Stimulated activated CD4-positive, alpha-beta T cell treated with anti-CD3 and anti-CD28 coated beads, Interleukin-12 subunit alpha, Interleukin-12 subunit beta, amount 100 ng/mL, for 4 hours (primary cell): Measurements from ENCODE around the gene NGRN.

Experiments
- DNase-seq: peaks from one replicate; pipeline ENCODE4 v3.0.0-alpha.2; 2020

The NGRN gene, protein sequence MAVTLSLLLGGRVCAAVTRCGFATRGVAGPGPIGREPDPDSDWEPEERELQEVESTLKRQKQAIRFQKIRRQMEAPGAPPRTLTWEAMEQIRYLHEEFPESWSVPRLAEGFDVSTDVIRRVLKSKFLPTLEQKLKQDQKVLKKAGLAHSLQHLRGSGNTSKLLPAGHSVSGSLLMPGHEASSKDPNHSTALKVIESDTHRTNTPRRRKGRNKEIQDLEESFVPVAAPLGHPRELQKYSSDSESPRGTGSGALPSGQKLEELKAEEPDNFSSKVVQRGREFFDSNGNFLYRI

GRCh38 chr15:90265271-90266060 is at the start of gene NGRN:
NGRN (plus strand) TSS chr15:90265672; CDS start chr15:90265713, 41 bp downstream.
- DNase-seq: peak; percentile 89

GRCh38 chr15:90217671-90218394 is 47.6 kb upstream of the NGRN start:
- no peak for DNase-seq

- DNase-seq: peak; percentile 55
Observed at GRCh38 chr15:90219421-90220141, 45.9 kb upstream of the NGRN start.

GRCh38 chr15:90221246-90221900 is 44.1 kb upstream of the NGRN start:
- no peak for DNase-seq

DNA sequence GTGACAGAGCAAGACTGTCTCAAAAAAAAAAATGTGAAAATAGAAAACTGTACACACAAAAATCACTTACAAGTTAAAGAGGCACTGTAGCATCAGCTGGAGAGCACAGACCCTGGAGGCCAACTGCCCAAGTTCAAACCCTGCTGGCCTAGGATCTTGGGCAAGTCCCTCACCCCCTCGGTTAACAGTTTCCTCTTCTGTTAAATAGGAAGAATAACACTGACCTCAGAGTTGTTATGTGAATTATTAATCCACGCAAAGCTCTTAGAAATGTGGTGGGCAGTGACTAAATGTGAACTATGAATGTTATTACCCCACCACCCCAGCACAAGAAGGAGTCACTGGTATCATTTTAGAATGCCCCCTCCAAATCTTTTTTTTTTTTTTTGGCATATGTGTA is 42.9 kb upstream of the NGRN start:
- no peak for DNase-seq

GRCh38 chr15:90223441-90224165 is 41.9 kb upstream of the NGRN start:
- DNase-seq: no peak

- DNase-seq: no peak
Observed at GRCh38 chr15:90225047-90225446, 40.4 kb upstream of the NGRN start.

DNA sequence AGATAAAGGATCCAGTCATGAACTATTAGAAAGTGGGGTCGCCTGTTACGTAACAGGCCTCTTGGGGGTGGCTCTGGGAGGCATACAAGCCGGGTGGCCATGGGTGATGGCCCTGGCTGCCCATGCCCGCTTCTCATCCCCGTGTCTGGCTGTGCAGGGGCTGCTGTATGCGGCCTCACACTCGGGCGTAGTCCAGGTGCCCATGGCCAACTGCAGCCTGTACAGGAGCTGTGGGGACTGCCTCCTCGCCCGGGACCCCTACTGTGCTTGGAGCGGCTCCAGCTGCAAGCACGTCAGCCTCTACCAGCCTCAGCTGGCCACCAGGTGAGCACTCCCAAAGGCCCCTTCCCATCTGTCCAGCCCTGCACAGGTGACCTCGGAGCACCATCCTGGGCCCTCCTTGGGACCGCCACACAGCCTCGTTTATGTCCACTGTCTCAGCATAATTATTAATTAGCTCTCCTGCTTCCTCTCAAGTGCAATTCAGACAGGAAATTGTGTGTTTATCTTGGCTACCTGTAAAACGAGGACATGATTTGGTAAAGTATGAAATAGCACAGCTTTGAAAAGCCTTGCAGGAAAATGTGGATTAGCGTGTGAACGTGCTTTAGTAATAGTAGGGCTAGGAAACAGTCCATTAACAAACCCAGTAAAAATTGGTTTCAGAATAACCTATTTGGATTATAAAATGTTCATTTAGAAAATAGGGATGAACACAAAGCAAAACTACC is 39.8 kb upstream of the NGRN start:
- no peak for DNase-seq

DNA sequence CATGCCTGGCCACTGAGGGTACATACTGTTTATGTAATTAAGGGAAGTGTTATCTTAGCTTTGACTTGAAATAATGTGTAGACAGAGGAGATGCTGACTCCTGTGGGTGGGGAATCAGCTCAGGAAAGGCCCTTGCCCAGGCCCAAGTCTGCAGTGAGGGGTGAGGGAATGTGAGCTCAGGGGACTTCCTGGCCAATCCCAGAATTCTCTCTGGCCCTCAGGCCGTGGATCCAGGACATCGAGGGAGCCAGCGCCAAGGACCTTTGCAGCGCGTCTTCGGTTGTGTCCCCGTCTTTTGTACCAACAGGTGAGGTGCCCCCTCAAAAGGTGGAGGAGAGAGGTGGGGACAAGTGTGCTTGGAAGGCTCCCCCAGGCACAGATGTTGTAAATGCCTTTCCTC is 38.1 kb upstream of the NGRN start:
- DNase-seq: no peak

GRCh38 chr15:90227816-90228772 is 37.4 kb upstream of the NGRN start:
- no peak for DNase-seq

DNA sequence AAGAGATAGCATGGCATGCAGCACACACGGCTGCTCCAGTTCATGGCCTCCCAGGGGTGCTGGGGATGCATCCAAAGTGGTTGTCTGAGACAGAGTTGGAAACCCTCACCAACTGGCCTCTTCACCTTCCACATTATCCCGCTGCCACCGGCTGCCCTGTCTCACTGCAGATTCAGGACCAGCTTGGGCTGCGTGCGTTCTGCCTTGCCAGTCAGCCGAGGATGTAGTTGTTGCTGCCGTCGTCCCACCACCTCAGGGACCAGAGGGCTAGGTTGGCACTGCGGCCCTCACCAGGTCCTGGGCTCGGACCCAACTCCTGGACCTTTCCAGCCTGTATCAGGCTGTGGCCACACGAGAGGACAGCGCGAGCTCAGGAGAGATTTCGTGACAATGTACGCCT is 36.5 kb upstream of the NGRN start:
- no peak for DNase-seq

DNA sequence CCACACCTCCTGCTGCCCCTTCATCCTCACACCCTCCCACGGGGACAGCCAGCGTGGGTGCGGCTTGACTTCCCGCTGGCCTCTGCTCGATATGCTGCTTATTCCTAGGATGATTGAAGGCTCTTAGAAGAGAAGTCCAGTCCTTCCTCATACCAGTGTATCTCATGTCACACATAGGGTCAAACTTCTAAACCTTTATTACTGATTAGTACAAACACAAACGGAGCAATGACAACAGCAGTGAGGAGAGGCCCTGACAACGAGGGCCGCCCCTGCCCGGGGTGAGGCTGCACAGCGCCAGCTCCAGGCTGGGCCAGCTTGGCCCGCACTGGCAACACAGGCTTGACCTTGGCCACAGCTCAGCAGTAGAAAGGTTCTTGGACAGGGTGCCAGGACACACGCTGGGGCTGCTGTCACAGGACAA is 35.4 kb upstream of the NGRN start:
- DNase-seq: no peak

DNA sequence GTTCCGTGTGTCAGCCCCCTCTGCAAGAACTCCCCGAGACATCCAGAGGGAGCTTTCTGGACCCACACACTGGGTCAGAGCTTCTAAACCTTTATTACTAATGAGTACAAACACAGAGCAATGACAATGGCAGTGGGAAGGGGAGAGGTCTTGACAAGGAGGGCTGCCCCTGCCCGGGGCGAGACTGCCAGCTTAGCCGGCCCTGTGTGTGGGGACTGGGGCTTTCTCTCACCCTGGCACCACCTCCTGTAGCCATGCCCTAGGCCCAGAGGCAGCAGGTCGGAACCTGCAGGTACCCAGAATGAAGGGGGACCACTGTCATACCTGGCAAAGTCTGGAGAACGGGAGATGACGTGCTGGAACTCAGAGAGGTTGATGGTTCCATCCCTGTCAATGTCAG is 34.9 kb upstream of the NGRN start:
- DNase-seq: no peak

DNA sequence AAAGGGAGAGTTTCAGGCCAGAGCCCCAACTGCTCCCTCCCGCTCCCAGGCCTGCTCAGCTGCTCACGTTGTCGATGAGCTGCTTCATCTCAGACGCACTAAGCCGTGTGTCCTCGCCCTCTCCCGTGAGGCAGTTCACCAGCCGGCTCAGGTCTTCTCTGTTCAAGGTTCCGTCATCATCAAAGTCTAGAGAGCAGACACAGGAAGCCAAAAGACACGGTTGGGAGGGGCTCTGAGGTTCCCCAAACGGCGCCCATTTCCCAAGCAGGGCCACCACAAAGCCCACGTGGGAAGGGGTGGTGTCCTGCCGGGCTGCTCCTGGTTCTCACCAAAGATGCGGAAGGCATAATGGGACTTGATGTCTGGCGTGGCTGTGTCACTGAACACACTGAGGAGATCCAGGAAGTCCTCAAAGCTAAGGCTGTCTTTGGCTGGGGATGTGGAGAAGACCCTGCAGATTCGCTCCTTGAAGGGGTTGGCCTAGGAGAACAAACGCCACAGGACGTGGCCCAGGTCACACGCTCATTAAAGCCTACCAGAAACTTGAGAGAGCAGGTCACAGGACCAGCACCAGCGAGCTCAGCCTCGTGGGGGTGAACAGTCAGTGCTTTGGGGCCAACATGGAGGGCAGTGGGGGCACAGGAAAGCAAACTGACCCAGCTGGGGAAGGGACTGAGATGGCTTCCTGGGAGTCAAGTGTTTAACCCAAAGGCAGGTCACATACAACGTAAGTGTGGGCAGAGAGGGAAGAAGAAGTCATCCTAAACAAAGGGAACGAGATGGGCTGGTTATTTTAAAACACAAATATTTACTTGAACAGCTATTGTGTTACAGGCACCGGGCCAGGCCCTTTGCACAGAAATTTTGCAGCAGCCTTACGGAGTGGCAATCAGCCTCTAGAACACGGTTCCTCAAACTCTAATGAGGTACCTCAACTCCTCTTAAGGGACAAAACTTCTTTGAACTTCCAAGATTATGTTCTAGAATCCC is 34.1 kb upstream of the NGRN start:
- DNase-seq: peak; percentile 51

DNA sequence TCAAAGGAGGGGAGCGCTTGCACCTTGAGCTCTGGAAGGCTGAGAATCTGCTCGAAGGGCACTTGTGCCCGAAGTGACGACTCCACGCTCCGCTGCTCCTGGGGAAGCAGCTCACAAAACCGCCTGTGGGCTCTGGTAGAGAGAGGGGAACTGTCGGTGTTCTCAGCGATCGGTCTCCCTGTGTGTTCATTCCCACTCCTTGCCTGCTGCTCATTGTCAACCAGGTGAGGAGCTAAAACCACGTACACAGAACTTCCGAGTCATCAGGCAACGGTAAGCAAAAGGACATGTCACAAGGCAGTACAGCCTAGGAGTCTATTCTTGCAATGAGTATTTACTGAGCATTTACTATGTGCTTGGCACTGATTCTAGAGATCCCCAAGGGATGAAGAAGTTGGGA is 33.3 kb upstream of the NGRN start:
- DNase-seq: no peak

- no peak for DNase-seq
Observed at GRCh38 chr15:90232941-90233386, 32.5 kb upstream of the NGRN start.

DNA sequence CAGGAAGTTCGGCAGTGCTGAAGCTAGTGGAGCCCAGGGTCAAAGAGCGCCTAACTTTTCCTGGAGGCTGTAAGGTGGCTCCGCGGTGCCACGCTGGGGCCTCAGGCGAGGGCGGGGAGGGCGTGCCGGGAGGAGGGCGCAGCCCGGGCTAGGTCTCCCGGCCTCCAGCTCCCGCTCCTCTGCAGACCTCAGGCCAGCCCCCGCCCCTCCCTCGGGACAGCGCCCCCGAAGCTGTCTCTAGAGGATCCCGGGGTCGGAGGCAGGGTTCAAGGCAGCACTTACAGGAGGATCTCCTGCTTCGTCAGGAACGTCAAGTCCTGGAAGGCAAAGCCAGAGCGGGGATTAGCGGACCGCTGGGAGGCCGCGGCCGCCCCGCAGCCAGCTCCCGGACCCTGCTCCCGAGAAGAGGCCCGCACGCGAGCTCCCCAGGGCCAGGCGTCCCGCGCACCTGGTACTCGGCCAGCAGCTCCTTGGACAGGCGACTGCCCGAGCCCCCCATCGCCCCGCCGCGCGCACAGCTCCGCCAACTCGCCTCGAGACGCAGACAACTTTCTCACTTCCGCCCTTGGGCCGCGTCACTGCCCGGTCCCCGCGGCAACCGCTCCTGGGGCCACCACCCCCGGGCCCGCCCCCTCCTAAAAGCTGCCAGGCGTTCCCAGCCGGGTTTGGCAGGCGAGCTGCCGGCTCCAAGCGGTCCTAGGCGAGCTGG is 31.9 kb upstream of the NGRN start, which contains the start of gene CIB1:
TSS of gene CIB1 (minus strand) at position 555 of the 709 bp plus-strand sequence. CDS start at position 499, 56 bp downstream.
- peak; percentile 95 for DNase-seq
